Hematopoietic multipotent progenitor cell treated with erythropoietin and hydrocortisone succinate and interleukin-3 and kit ligand, for 15 days (in vitro differentiated cells): ENCODE measurements around the gene AK5.

ENCODE experiments used
- DNase-seq: peaks from one replicate; pipeline ENCODE4 v3.0.0-alpha.2; 2015; ENCODE audit warnings: low spot score

Gene AK5

GRCh38 chr1:77594366-77595112 lies 312.7 kb downstream of the AK5 start:
- no peak for DNase-seq

GRCh38 chr1:77597310-77597709 lies 315.5 kb downstream of the AK5 start:
- DNase-seq: no peak

- peak; percentile 9 for DNase-seq
These were observed 323.6 kb downstream of the AK5 start for GRCh38 chr1:77605246-77606026.

GRCh38 chr1:77608893-77609292 lies 327.1 kb downstream of the AK5 start:
- no peak for DNase-seq
